ENCODE measurements around the gene EPB41L5.

EPB41L5 gene

GRCh38 chr2:120228503-120228902 lies 215.6 kb downstream of the EPB41L5 start:
- DNase-seq: no peak
